ENCODE results near the gene ZNF778.

The ZNF778 gene

DNA sequence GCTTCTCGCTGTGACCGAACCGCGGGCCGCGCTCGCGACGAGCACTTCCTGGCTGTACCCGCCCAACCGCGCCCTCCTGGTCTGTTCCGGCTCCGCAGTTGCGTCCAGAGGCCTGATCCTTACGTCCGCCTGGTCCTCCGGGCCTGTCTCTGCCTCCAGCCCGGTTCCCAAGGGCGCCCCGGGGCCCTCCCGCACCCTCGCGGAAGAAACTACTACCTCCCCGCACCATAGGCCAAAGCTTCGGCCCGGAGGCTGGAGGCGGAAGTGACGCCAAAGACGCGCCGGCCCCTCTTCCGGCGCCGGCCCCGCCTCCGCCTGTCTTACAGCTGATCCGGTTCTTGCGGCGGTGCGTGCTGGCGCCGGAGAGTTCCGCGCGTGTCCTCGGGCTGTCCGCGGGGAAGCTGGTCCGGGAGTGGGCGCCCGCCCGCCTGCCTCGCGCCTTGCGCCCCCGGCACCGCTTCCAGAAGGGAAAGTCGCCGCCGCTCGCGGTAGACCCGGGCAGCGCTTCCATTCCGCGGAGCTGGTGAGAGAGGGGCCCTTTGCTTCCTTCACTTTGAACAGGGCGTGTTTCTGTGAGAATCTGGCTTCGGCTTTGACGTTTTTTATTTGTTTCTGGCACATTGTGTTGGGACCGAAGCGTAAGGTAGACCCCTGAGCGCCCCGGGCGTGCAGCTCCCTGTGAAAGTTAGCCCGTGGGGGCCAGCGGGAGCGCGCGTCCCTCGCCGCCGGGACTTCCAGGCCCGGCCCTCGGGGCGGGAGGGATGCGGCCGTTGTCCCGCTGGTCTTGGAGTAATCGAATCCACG lies at the start of gene ZNF778:
Gene ZNF778 (plus strand): TSS at position 316 of the 804 bp plus-strand sequence. CDS start 3,425 bp downstream, outside the sequence.
- DNase-seq (ENCODE audit: extremely low read depth in 1 of 2, low read depth in 1 of 2): peak in 1 of 2 donors; percentile 67

DNA sequence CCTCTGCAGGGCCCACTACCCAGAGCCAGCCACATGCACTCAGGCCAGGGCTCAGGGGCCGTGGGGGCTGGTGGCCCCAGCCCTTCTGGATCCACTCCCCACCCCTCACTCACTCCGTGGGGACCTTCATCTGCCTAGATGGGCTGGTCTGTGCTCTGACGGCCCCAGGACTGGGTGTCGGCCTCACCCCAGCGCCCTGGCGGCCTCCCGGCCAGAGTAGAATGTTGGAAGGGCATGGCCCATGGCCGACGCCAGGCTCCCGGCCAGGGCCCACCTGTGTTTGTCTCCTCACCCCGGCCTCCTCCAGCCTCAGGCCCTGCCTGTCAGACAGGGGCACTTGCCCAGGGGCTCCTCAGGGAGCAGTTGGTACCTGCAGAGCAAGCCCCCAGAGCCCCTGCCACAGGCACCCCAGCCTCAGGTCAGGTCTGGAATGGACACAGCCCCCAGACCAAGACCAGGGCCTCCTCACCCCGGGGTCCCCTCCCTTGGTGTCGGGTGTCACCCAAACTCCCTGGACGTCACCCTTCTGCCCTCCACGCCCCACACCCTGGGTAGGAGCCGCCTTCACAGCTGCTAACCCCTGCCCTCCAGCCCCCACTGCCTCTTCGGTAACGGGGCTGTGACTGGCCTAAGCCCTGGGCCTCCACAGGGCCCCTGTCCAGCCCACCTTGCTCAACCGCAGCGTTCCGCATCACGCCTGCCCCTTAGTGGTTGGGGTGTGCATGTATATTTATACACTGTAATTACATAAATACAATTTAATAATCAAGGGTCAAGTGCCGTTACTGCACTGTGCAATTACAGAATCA lies 48.9 kb upstream of the ZNF778 start:
- no peak for DNase-seq (ENCODE audit: extremely low read depth in 1 of 2, low read depth in 1 of 2)

DNA sequence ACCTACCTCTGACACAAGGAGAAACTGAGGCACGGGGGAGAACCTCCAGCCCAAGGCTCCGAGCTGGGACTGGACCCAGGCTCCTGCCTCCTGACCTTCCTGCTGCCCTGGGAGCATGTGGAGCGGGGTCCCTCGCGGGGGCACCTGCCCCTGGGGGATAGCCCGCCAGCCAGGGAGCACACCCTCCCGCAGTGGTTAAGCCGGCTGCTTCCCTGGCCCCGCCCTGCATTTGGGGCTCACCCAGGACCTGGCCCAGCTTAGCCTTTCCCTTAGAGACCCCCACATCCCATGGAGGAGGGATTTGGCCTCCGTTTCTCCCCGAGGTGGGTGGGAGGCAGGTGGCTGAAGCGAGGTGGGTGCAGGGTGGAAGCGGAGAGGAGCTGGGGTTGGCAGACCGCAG lies 47.7 kb upstream of the ZNF778 start:
- no peak for DNase-seq (ENCODE audit: extremely low read depth in 1 of 2, low read depth in 1 of 2)

DNA sequence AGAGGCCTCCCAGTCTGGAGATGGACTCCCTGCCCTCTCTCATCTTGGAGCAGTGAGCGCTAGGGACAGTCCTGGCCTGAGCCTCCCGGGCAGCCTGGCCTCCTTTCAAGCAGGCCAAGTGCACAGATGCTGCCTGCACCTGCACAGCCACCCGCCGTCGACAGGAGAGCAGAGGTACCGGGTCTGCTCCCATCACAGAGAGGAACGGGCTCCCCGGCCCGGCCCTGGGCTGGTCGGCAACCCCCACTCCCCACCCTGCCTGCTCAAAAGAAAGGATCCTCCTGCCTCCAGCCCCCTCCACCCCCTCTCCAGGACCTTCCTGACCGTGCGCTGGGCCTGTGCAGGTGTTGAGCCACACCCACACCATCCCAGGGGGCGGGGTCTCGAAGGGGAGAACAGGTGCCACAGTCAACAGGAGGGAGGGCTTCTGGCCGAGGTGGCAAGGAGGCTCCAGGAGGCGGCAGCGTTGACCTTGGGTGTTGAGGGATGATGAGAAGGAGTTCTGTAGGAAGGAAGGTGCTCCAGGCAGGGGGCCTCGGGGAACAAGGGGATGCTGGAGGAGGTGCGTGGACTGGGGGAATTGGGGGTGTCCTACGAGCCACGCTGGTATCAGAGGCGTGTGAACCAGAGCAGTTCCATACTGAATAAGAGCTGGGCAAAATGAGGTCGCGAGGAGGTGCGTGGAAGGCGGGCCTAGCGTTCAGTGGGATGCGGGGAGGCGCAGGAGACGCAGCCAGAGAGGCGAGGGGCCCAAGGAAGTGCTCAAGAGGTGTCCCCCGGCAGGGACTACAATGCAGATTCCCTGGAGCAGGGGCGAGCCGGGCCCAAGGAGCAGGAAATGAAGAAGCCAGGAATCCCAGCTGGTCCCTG lies 46.9 kb upstream of the ZNF778 start:
- no peak for DNase-seq (ENCODE audit: extremely low read depth in 1 of 2, low read depth in 1 of 2)

DNA sequence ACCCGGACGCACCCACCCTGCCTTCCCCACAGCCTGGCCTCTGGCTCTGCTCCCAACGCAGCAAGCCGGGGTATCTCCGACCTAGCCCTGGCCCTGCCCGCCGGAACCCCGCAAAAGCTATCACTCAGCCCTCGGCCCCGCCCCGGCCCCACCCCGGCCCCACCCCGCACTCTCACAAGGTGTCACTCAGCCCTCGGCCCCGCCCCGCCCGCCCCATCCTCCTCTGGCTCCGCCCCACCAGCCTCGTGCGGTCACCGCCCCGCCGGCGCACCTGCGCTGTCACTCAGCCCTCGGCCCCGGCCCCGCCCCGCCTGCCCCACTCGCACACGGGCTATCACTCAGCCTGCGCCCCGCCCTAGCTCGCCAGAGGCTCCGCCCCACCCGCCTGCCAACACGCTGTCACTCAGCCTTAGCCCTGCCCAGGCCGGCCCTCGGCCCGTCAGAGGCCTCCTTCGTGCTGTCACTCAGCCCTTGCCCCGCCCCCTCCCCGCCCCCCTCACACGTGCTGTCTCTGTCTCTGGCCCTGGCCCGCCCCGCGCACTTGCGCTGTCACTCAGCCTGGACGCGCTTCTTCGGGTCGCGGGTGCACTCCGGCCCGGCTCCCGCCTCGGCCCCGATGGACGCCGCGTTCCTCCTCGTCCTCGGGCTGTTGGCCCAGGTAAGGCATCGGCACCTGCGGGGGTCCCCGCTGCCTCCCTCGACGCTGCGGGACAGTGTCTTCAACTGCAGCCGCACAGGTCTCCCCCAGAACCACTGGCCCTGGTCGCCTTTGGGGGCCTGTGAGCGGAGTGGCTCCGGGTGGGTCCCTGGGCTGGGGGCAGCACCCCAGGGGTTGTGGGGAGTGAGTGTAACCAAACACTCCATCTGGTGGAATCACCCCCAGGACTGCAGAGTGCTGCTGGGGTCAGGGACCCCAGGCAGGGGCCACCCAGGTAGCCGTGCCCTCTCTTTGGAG lies 46.0 kb upstream of the ZNF778 start, which contains the start of gene CDH15:
Gene CDH15 (plus strand): TSS at position 533 of the 955 bp plus-strand sequence. CDS start 84 bp downstream, at position 617.
- DNase-seq (ENCODE audit: extremely low read depth in 1 of 2, low read depth in 1 of 2): peak; percentile 85 to 87

DNA sequence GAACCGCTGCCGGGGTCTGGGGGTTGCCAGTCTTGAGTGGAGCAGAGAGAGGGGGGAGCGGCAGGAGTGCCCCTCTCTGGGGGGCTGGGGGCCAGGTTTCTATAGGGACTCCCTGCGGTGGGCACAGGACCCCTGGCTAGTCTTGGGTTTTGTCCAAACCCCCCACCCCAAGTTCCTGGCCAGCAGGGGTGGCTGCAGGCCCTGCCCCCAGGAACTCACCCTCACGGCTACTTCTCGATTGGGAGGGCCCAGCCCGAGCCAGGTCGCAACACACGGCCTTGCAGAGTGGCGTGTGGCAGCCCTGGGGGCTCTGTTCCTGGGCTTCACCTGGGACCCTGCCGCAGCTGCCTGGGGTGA lies 45.4 kb upstream of the ZNF778 start:
- no peak for DNase-seq (ENCODE audit: extremely low read depth in 1 of 2, low read depth in 1 of 2)

DNA sequence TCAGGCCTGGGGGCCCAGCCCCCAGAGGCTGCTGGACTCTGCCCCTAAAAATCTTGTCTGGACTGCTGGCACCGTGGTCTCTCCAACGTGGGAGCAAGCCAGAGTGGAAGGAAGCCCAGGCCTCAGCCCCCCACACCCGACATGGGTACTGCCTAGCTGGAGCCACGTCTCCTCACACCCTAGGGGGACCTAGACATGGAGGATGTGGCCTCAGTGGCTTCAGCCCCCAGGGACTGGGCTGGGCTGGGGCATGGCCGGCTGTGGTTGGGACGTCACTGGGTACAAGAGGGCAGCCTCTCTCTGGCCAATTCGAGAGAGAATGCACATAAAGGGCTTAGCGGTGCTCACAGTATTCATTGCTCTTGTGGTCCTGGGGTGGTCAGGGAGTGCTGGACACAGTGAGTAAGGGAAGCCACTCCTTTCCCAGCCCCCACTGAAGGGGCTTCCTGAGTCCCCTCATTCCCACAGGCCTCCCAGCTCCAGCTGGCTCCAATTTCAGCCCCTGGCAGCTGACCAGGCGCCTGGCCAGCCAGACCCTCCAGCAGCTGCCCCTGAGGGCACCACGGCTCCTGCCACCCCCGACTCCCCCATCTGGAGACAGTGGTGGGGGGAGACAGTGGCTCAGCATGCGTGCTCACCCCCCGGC lies 44.9 kb upstream of the ZNF778 start:
- DNase-seq (ENCODE audit: extremely low read depth in 1 of 2, low read depth in 1 of 2): no peak

DNA sequence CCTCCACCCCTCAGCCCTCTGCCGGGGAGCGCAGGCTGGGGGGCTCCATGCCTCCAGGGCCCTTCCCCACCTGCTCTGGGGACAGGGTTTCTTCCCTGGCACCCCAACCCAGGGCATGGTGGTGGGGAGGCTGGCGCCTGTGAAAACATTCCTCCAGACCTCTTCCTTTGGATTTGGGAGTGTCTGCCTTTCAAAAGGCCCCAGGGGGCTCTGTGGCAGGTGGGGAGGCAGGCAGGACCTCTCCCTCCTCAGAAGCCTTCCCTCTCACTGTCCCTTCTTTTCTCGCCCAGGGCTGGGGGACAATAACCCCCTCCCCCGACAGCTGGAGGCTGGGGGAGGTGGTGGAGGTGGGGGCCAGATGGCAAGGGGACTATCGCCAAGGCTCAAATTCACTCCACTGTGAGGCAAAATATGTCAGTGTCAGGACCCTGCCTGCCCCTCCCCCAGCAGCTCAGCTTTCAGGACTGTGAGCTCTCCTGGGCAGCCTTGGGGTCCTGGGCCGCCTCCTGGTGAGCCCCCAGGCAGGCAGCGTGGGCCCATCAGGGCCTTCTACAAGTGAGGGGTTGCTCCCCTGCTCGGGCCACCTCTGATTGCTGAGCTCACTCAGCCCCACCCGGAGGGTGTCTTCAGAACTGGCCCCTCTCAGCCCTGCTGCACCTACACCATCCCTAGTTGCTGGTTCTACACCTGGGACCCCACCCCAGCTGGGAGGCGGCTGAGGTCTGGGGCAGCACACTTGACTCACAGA lies 44.2 kb upstream of the ZNF778 start:
- DNase-seq (ENCODE audit: extremely low read depth in 1 of 2, low read depth in 1 of 2): no peak

DNA sequence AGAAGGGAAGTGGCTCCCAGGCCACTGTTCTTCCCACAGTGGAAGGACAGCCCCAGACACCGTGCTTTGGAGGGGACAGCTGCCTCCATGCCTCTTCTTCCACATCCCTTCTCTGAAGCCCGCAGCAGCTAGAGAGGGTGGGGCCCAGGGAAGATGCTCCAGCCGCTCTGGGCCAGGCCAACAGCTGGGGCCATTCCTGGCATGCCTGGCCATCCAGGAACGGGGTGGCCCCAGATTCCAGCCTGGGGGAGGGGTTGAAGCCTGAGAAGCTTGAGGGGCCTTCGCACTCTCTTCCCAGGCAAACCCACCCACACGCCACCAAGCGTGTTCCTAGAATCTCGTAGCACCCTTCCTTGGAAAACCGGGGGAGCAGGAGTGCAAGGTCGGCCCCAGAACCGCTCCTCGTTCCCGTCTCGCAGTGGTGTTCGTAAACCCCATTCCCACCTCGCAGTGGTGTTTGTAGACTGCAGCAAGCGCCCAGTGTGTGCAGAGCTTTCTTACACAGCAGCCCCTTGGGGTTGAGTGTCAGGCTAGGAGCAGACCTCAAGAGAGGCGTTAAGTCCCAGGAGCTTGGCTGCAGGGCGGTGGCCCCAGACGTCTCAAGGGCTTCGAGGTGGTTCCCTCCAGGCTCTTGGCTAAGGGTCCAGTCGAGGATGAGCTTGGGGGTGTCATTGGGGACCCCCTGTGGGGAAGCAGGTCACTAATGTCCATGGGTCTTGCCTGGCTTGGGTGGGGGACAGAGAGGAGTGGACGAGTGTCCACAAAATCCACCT lies 43.3 kb upstream of the ZNF778 start:
- DNase-seq (ENCODE audit: extremely low read depth in 1 of 2, low read depth in 1 of 2): no peak

DNA sequence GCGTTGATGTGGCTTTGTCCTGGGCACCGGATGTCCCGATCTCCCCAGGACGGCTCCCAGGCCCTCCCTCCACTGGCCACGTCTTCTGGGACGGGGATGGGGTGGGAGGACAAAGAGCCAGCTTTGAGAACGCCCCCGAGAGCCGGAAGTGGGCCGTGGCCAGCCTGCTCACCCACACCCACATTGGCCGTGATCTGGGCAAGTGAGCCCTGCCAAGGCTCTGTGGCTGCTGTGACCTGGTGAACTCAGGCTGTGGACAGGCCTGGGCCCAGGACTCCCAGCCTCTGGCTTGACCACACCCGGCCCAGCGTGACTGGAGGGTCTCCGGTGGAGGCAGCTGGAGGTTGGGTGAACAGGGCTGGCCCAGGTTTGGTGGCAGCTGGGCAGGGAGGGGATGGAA lies 42.6 kb upstream of the ZNF778 start:
- no peak for DNase-seq (ENCODE audit: extremely low read depth in 1 of 2, low read depth in 1 of 2)

DNA sequence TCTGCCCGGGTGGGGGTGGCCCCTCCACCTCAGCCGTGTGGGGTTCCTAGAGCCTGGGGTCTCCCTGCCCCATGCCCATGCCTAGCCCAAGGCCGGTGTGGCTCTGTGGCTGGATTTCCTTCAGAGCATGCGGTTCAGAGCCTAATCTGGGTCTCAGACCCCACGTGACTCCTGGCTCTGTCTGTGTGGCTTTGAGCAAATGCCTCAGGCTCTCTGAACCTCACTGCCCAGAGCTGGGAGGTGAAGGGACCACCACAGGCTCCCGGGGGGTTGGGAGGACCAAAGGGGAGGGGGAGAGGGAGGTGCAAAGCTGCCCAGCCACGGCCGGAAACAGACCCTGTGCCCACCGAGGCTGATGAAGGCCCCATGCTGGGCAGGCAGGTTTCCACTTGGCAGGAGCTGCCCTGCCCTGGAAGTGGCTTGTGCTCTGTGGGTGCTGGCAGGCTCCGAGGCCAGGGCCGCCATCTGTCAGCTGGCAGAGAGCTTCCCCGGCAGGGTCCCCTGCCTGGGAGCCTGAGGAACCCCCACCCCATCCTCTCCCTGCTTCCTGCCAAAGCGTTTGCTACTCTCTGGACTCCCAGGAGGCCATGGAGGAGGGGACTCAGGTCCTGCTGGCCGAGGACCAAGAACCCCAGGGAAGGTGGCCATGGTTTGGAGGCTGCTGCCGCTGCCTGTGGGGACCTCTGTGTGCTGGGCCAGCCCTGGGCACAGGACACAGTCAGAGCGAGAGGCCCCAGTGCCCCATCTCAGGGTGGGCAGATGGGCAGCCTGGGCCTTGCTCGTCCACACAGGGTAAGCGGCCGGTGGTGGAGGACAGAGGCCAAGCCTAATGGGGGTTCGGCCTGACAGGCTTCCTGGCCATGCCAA lies 42.0 kb upstream of the ZNF778 start:
- DNase-seq (ENCODE audit: extremely low read depth in 1 of 2, low read depth in 1 of 2): no peak

DNA sequence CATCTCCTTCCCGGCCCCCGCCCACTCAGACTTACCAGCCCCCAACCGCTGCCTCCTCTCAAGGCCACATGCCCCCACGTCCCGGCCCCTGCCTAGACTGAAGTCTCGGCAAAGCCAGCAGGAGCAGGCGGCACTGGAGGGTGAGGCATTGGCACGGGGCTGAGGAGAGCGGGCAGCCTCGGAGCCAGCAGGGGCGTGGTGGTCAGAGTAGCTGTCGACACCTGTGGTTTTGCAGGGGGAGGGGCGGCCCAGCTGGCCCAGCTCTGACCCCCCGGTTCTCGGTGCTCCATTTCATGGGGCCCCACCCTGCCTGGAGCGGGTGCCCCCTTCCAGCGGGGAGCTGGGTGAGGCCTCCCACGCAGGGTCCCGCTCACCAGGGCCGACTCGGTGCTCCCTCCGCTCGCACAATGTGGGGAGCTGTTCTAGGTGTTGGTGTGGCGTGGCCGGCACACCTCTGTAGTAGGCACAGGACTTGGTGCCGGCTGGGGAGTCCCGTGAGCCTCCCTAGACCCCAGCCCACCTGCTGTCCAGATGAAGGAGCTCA lies 41.3 kb upstream of the ZNF778 start:
- no peak for DNase-seq (ENCODE audit: extremely low read depth in 1 of 2, low read depth in 1 of 2)

DNA sequence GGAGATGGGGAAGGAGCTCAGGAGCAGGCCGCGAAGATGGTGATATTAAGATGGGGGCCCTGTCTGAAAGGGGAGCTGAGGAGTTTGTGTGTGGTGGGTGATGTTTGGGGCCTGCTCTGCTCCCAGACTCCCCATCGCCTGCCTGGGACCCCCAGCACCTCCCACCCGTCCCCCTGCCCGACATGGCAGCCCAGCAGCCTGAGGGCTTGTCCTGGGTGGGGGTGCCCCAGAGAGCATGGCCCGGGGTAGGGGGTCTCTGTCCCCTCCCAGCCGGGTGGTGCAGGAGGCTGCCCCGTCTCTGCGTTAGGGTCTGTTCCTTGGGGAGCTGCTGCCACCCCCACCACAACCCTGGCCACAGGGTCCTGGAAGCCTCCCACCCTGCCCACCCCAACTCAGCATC lies 40.8 kb upstream of the ZNF778 start:
- no peak for DNase-seq (ENCODE audit: extremely low read depth in 1 of 2, low read depth in 1 of 2)

DNA sequence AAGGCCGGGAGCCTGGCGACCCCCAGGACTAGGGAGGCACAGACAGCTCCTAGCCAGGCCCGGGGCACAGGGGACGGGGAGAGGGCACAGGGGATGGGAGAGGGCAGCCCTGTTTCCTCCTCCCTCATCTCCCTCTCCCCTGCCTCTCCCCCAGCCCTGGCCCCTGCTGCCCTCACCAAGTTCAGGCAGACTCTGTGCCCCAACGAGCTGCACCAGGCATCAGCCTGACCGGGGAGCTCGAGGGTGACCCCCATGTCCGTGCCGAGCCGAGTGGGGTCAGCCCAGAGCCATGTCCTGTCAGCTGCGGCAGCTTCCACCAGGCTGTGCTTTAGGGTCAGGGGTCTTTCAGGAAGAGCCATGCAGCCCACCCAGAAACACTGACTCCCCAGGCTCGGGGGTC lies 40.0 kb upstream of the ZNF778 start:
- DNase-seq (ENCODE audit: extremely low read depth in 1 of 2, low read depth in 1 of 2): no peak

DNA sequence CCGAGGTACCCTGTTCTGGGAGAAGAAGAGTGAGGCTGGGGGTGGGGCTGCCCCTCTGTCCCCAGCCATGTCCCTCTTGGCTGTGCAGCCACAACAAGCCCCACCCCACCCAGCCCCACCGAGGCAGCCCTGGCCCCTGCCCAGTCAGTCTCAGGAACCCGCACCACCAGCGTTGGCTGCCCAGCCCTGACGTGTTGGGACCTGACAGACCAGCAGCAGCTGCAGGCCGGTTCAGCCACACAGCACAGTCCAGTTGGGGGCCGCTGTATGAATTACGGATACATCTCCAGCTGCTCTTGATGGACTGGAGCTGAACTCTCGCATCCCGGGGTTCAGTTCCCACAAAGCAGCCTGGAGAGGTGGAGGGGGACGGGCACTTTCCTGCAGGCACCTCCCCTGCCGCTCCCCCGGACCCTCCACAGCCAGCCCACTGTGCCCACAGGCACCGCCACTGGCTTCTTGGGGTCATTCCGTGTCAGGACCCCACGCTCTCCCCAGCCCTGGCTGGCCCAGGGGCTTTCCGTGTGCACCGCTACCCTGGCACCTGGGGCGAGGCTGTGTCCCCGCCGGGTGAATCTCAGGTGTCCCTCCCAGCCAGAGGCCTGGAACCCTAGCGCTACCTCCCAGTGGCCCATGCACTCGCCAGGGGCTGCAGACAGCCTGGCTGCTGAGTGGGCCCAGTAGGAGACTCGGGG lies 38.9 kb upstream of the ZNF778 start:
- DNase-seq (ENCODE audit: extremely low read depth in 1 of 2, low read depth in 1 of 2): no peak

DNA sequence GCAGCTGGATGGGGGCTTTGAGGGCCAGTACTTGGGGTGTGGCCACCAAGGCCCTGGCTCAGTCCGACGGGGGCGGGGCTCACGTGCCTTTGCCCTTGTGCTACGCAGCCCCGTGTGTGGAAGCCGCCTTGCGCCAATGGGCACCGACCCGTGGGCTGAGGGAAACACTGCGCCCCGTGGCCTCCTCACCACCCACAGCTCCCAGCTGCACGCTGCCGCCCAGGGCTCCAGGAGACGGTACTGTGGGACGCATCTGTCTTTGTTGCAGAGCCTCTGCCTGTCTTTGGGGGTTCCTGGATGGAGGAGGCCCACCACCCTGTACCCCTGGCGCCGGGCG lies 38.4 kb upstream of the ZNF778 start:
- DNase-seq (ENCODE audit: extremely low read depth in 1 of 2, low read depth in 1 of 2): no peak
